HepG2 (cell line): ENCODE results near the gene FBXO41. TPM values are rescaled to one million over a fixed set of nuclear protein-coding genes. Genes with fewer than 3 reads are reported as not detected.

Experiments
- CREM ChIP-seq, 2 experiments: sonication (generic) in 1 of 2; formaldehyde crosslinking in 1 of 2; IDR thresholded peaks; 2 replicates each; pipeline versions ENCODE4 v1.4.0 to v1.6.1; 2016 to 2020; ENCODE audit warnings: antibody characterized with exemption in 1 of 2, mild to moderate bottlenecking in 1 of 2, missing genetic modification reagents in 1 of 2
- DDIT3 ChIP-seq: sonication (generic); formaldehyde crosslinking; IDR thresholded peaks from 2 replicates; pipeline ENCODE4 v1.4.0; 2020; ENCODE audit warnings: mild to moderate bottlenecking, missing genetic modification reagents
- EED ChIP-seq: sonication (generic); formaldehyde crosslinking; IDR thresholded peaks from 2 replicates; pipeline ENCODE4 v1.5.0; 2020; ENCODE audit warnings: mild to moderate bottlenecking, missing genetic modification reagents
- FIP1L1 ChIP-seq: fragments of 200-400 bp; formaldehyde crosslinking; IDR thresholded peaks from 2 replicates; pipeline ENCODE4 v1.6.1; 2018; ENCODE audit warnings: low read depth, mild to moderate bottlenecking, low read length, moderate library complexity, borderline replicate concordance; ENCODE audit not compliant: insufficient read depth
- GLI4 ChIP-seq: sonication (generic); formaldehyde crosslinking; IDR thresholded peaks from 2 replicates; pipeline ENCODE4 v1.5.1; 2020; ENCODE audit warnings: missing genetic modification reagents, mild to moderate bottlenecking, moderate library complexity, borderline replicate concordance
- KDM5A ChIP-seq: fragments of 200-600 bp; sonication (generic); IDR thresholded peaks from 2 replicates; pipeline ENCODE4 v1.7.0; 2018; ENCODE audit warnings: antibody characterized with exemption, mild to moderate bottlenecking, low read length, borderline replicate concordance
- KMT2B ChIP-seq: IDR thresholded peaks from 2 replicates; pipeline ENCODE4 v1.6.1; 2016; ENCODE audit warnings: missing genetic modification reagents, missing compliant biosample characterization
- MIER3 ChIP-seq: IDR thresholded peaks from 2 replicates; pipeline ENCODE4 v1.6.1; 2016; ENCODE audit warnings: missing compliant biosample characterization, borderline replicate concordance
- NAIF1 ChIP-seq: sonication (generic); formaldehyde crosslinking; IDR thresholded peaks from 2 replicates; pipeline ENCODE4 v1.5.0; 2020; ENCODE audit warnings: mild to moderate bottlenecking, missing genetic modification reagents, borderline replicate concordance
- NPAS2 ChIP-seq: sonication (generic); formaldehyde crosslinking; IDR thresholded peaks from 2 replicates; pipeline ENCODE4 v1.8.0; 2022; ENCODE audit warnings: mild to moderate bottlenecking, missing genetic modification reagents, borderline replicate concordance
- NR2F2 ChIP-seq: IDR thresholded peaks from 2 replicates; pipeline ENCODE4 v1.6.1; 2012; ENCODE audit warnings: low read depth, inconsistent platforms, borderline replicate concordance
- NRL ChIP-seq: sonication (generic); formaldehyde crosslinking; IDR thresholded peaks from 2 replicates; pipeline ENCODE4 v1.5.0; 2020; ENCODE audit warnings: missing genetic modification reagents, mild to moderate bottlenecking, moderate library complexity, borderline replicate concordance
- RFX3 ChIP-seq: IDR thresholded peaks from 2 replicates; pipeline ENCODE4 v1.6.1; 2016; ENCODE audit warnings: missing biosample characterization, missing genetic modification reagents
- RNF2 ChIP-seq: fragments of 450-650 bp; conservative IDR thresholded peaks from 2 replicates; pipeline ENCODE4 v1.6.1; 2016; ENCODE audit warnings: low read depth
- SAP130 ChIP-seq: IDR thresholded peaks from 2 replicates; pipeline ENCODE4 v1.6.1; 2016; ENCODE audit warnings: low read depth
- SNAI1 ChIP-seq: sonication (generic); formaldehyde crosslinking; IDR thresholded peaks from 2 replicates; pipeline ENCODE4 v1.5.0; 2020; ENCODE audit warnings: mild to moderate bottlenecking, missing genetic modification reagents, borderline replicate concordance
- SP4 ChIP-seq: sonication (generic); formaldehyde crosslinking; IDR thresholded peaks from 2 replicates; pipeline ENCODE4 v1.8.1; 2023; ENCODE audit warnings: mild to moderate bottlenecking, missing genetic modification reagents
- SP5 ChIP-seq: IDR thresholded peaks from 2 replicates; pipeline ENCODE4 v1.6.1; 2016; ENCODE audit warnings: low read depth, borderline replicate concordance
- TAF15 ChIP-seq: fragments of 200-400 bp; formaldehyde crosslinking; IDR thresholded peaks from one replicate; pipeline ENCODE4 v1.6.1; 2018; ENCODE audit warnings: mild to moderate bottlenecking, low read depth, low read length; ENCODE audit not compliant: poor library complexity, severe bottlenecking
- ZBTB8A ChIP-seq: sonication (generic); formaldehyde crosslinking; IDR thresholded peaks from 2 replicates; pipeline ENCODE4 v1.4.0; 2020; ENCODE audit warnings: mild to moderate bottlenecking, low read depth, missing genetic modification reagents, borderline replicate concordance
- ZFP37 ChIP-seq: sonication (generic); formaldehyde crosslinking; IDR thresholded peaks from 2 replicates; pipeline ENCODE4 v1.4.0; 2020; ENCODE audit warnings: missing genetic modification reagents, borderline replicate concordance
- ZNF138 ChIP-seq: sonication (generic); formaldehyde crosslinking; IDR thresholded peaks from 2 replicates; pipeline ENCODE4 v1.5.0; 2020; ENCODE audit warnings: mild to moderate bottlenecking, low read depth, missing genetic modification reagents
- ZNF230 ChIP-seq: sonication (generic); formaldehyde crosslinking; IDR thresholded peaks from 2 replicates; pipeline ENCODE4 v1.4.0; 2020; ENCODE audit warnings: mild to moderate bottlenecking, missing genetic modification reagents
- ZNF296 ChIP-seq: sonication (generic); formaldehyde crosslinking; conservative IDR thresholded peaks from 2 replicates; pipeline ENCODE4 v1.5.0; 2020; ENCODE audit warnings: mild to moderate bottlenecking, missing genetic modification reagents
- ZNF350 ChIP-seq: sonication (generic); formaldehyde crosslinking; IDR thresholded peaks from 2 replicates; pipeline ENCODE4 v1.4.0; 2020; ENCODE audit warnings: mild to moderate bottlenecking, low read depth, missing genetic modification reagents, borderline replicate concordance
- ZNF547 ChIP-seq: sonication (generic); formaldehyde crosslinking; IDR thresholded peaks from 2 replicates; pipeline ENCODE4 v1.5.1; 2020; ENCODE audit warnings: mild to moderate bottlenecking, missing genetic modification reagents
- ZNF567 ChIP-seq: sonication (generic); formaldehyde crosslinking; IDR thresholded peaks from 2 replicates; pipeline ENCODE4 v1.8.1; 2023; ENCODE audit warnings: mild to moderate bottlenecking, missing genetic modification reagents, borderline replicate concordance
- ZNF629 ChIP-seq: sonication (generic); formaldehyde crosslinking; conservative IDR thresholded peaks from 2 replicates; pipeline ENCODE4 v1.5.0; 2020; ENCODE audit warnings: missing genetic modification reagents
- ZNF678 ChIP-seq: sonication (generic); formaldehyde crosslinking; IDR thresholded peaks from 2 replicates; pipeline ENCODE4 v1.4.0; 2020; ENCODE audit warnings: mild to moderate bottlenecking, missing genetic modification reagents
- ZNF7 ChIP-seq: IDR thresholded peaks from 2 replicates; pipeline ENCODE4 v1.6.1; 2016; ENCODE audit warnings: missing biosample characterization, missing genetic modification reagents
- ZNF713 ChIP-seq: sonication (generic); formaldehyde crosslinking; IDR thresholded peaks from 2 replicates; pipeline ENCODE4 v1.4.0; 2020; ENCODE audit warnings: mild to moderate bottlenecking, missing genetic modification reagents
- ZNF724P ChIP-seq: sonication (generic); formaldehyde crosslinking; IDR thresholded peaks from 2 replicates; pipeline ENCODE4 v1.8.0; 2022; ENCODE audit warnings: missing genetic modification reagents, borderline replicate concordance
- polyA plus RNA-seq, 8 experiments: library from polyadenylated mRNA; depleted of rRNA in 3 of 8; stranded (reverse) in 7 of 8; unstranded in 1 of 8; fragments of >200 nt; fragmentation: Illumina TruSeq in 4 of 8; extraction: Trizol in 4 of 8; gene quantifications; 2 replicates each; pipeline versions ENCODE4 v1.2.1 to v1.2.3, GENCODE V29; 2011 to 2016; ENCODE audit warnings: low read depth in 4 of 8, missing spikeins in 1 of 8, mixed read lengths in 1 of 8; ENCODE audit not compliant: insufficient read depth in 1 of 8
- total RNA-seq, 5 experiments: library from RNA; depleted of rRNA; stranded (reverse); fragments of >200 nt; fragmentation: Illumina TruSeq; extraction: Trizol; gene quantifications; 2 replicates each; pipeline ENCODE4 v1.2.3, GENCODE V29; 2016; ENCODE audit warnings: low read depth in 1 of 5

FBXO41 gene
- total and polyA plus RNA-seq, 2 of the 13 experiments (the other 11 are each of a cell fraction or from before 2014, with no cell fraction given) = 4.2 to 10.3 TPM

GRCh38 chr2:73283545-73284295, 558 bp downstream of the FBXO41 start (continued):
- TF ChIP-seq CREM (IDR thresholded peaks at IDR 0.05) = no peak
- no peak for TF ChIP-seq CREM (CRISPR knock-in tag; IDR thresholded peaks at IDR 0.05)
- no peak for TF ChIP-seq ZNF713 (CRISPR knock-in tag)
- TF ChIP-seq ZNF350 = no peak
- TF ChIP-seq ZFP37 (CRISPR knock-in tag) = no peak
- TF ChIP-seq FIP1L1 = no peak
- TF ChIP-seq NR2F2 = no peak
- no peak for TF ChIP-seq ZNF230 (CRISPR knock-in tag)
- peak; percentile 43; the same call in 1 of the 2 replicates for TF ChIP-seq SAP130 (CRISPR knock-in tag)
- TF ChIP-seq ZNF678 (CRISPR knock-in tag) = no peak
- TF ChIP-seq EED = no peak; the same call in 1 of the 2 replicates
- TF ChIP-seq MIER3 (CRISPR knock-in tag) = no peak; the same call in 1 of the 2 replicates
- TF ChIP-seq ZNF567 (CRISPR knock-in tag) = no peak
- TF ChIP-seq TAF15 = no peak
- TF ChIP-seq RFX3 (CRISPR knock-in tag) = no peak
- peak; percentile 96 for TF ChIP-seq NRL
- no peak for TF ChIP-seq KDM5A
- TF ChIP-seq ZBTB8A (CRISPR knock-in tag) = no peak
- TF ChIP-seq SP4 (CRISPR knock-in tag) = no peak
- TF ChIP-seq ZNF547 = peak; percentile 21; the same call in 1 of the 2 replicates
- TF ChIP-seq SP5 (CRISPR knock-in tag) = no peak; the same call in 1 of the 2 replicates
- no peak for TF ChIP-seq ZNF629 (CRISPR knock-in tag)
- no peak for TF ChIP-seq RNF2
- no peak for TF ChIP-seq SNAI1
- no peak for TF ChIP-seq KMT2B (CRISPR knock-in tag)
- no peak for TF ChIP-seq NAIF1 (CRISPR knock-in tag)
- TF ChIP-seq ZNF7 = no peak
- no peak for TF ChIP-seq ZNF724P
- peak; percentile 84; the same call in 1 of the 2 replicates for TF ChIP-seq GLI4 (CRISPR knock-in tag)
- no peak for TF ChIP-seq ZNF138
- no peak for TF ChIP-seq DDIT3 (CRISPR knock-in tag)
- TF ChIP-seq ZNF296 (CRISPR knock-in tag) = no peak
- no peak for TF ChIP-seq NPAS2 (CRISPR knock-in tag)
